ENCODE results near the gene STING1.

The STING1 gene

GRCh38 chr5:139457241-139457640 lies 25.3 kb downstream of the STING1 start:
- TF ChIP-seq EZH2phosphoT487 (conservative IDR thresholded peaks at IDR 0.05; ENCODE audit: low read length): no peak
- TF ChIP-seq, protein P1, sequence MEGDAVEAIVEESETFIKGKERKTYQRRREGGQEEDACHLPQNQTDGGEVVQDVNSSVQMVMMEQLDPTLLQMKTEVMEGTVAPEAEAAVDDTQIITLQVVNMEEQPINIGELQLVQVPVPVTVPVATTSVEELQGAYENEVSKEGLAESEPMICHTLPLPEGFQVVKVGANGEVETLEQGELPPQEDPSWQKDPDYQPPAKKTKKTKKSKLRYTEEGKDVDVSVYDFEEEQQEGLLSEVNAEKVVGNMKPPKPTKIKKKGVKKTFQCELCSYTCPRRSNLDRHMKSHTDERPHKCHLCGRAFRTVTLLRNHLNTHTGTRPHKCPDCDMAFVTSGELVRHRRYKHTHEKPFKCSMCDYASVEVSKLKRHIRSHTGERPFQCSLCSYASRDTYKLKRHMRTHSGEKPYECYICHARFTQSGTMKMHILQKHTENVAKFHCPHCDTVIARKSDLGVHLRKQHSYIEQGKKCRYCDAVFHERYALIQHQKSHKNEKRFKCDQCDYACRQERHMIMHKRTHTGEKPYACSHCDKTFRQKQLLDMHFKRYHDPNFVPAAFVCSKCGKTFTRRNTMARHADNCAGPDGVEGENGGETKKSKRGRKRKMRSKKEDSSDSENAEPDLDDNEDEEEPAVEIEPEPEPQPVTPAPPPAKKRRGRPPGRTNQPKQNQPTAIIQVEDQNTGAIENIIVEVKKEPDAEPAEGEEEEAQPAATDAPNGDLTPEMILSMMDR (IDR thresholded peaks at IDR 0.05; ENCODE audit: insufficient read depth, low read length, poor library complexity, severe bottlenecking): no peak
- Histone ChIP-seq H3K4me3 (ENCODE audit: insufficient read depth, low read length, poor library complexity, severe bottlenecking) (no peak overlapping the region), H4K20me1 (ENCODE audit: low read depth, low read length) (no peaks in the 10 kb centered on the region), H3F3A (ENCODE audit: insufficient read depth) (no peaks in the 10 kb centered on the region), H3K9me3 (ENCODE audit: insufficient read depth, low read length) (no peaks in the 10 kb centered on the region), H3K79me2 (ENCODE audit: insufficient read depth, low read length) (no peaks in the 10 kb centered on the region), H3K27me3 (ENCODE audit: low read length) (no peaks in the 10 kb centered on the region), H3K9me2 (replicated peaks; ENCODE audit: insufficient read depth, low read length) (no peaks in the 10 kb centered on the region), H3K27ac (ENCODE audit: low read depth, low read length) (no peak overlapping the region), H2AFZ (ENCODE audit: low read depth, low read length, severe bottlenecking) (no peak overlapping the region), H3K9ac (ENCODE audit: low read length) (no peak overlapping the region), H3K36me3 (ENCODE audit: low read length) (no peaks in the 10 kb centered on the region), H3K4me2 (ENCODE audit: low read depth, low read length, poor library complexity, severe bottlenecking) (no peak overlapping the region)

GRCh38 chr5:139456776-139457175 lies 25.8 kb downstream of the STING1 start:
- H3K27me3 ChIP-seq (ENCODE audit: low read length): no peaks in the 10 kb centered on the region
- H3K27ac ChIP-seq (ENCODE audit: low read depth, low read length): no peak overlapping the region
- no peak overlapping the region for H3K9ac ChIP-seq (ENCODE audit: low read length)
- H3K9me3 ChIP-seq (ENCODE audit: insufficient read depth, low read length): no peaks in the 10 kb centered on the region
- H3F3A ChIP-seq (ENCODE audit: insufficient read depth): no peaks in the 10 kb centered on the region
- no peak overlapping the region for H3K4me3 ChIP-seq (ENCODE audit: insufficient read depth, low read length, poor library complexity, severe bottlenecking)
- no peaks in the 10 kb centered on the region for H3K79me2 ChIP-seq (ENCODE audit: insufficient read depth, low read length)
- H4K20me1 ChIP-seq (ENCODE audit: low read depth, low read length): no peaks in the 10 kb centered on the region
- H3K9me2 ChIP-seq (replicated peaks; ENCODE audit: insufficient read depth, low read length): no peaks in the 10 kb centered on the region
- H2AFZ ChIP-seq (ENCODE audit: low read depth, low read length, severe bottlenecking): no peak overlapping the region
- no peak for TF ChIP-seq EZH2phosphoT487 (conservative IDR thresholded peaks at IDR 0.05; ENCODE audit: low read length)
- TF ChIP-seq, protein P1 (IDR thresholded peaks at IDR 0.05; ENCODE audit: insufficient read depth, low read length, poor library complexity, severe bottlenecking): no peak
- H3K4me2 ChIP-seq (ENCODE audit: low read depth, low read length, poor library complexity, severe bottlenecking): no peak overlapping the region
- H3K36me3 ChIP-seq (ENCODE audit: low read length): no peaks in the 10 kb centered on the region

- no peaks in the 10 kb centered on the region for H3K27me3 ChIP-seq (ENCODE audit: low read length)
- no peak overlapping the region for H3K4me3 ChIP-seq (ENCODE audit: insufficient read depth, low read length, poor library complexity, severe bottlenecking)
- no peak overlapping the region for H3K4me2 ChIP-seq (ENCODE audit: low read depth, low read length, poor library complexity, severe bottlenecking)
- no peaks in the 10 kb centered on the region for H3K9me2 ChIP-seq (replicated peaks; ENCODE audit: insufficient read depth, low read length)
- no peaks in the 10 kb centered on the region for H3K36me3 ChIP-seq (ENCODE audit: low read length)
- no peaks in the 10 kb centered on the region for H3K9me3 ChIP-seq (ENCODE audit: insufficient read depth, low read length)
- no peak overlapping the region for H3K27ac ChIP-seq (ENCODE audit: low read depth, low read length)
- H4K20me1 ChIP-seq (ENCODE audit: low read depth, low read length): no peaks in the 10 kb centered on the region
- TF ChIP-seq, protein P1 (IDR thresholded peaks at IDR 0.05; ENCODE audit: insufficient read depth, low read length, poor library complexity, severe bottlenecking): no peak
- no peak for TF ChIP-seq EZH2phosphoT487 (conservative IDR thresholded peaks at IDR 0.05; ENCODE audit: low read length)
- H3K79me2 ChIP-seq (ENCODE audit: insufficient read depth, low read length): no peaks in the 10 kb centered on the region
- no peak overlapping the region for H2AFZ ChIP-seq (ENCODE audit: low read depth, low read length, severe bottlenecking)
- H3F3A ChIP-seq (ENCODE audit: insufficient read depth): no peaks in the 10 kb centered on the region
- H3K9ac ChIP-seq (ENCODE audit: low read length): no peak overlapping the region
Measured at GRCh38 chr5:139454568-139455290, 27.8 kb downstream of the STING1 start.
